ENCODE measurements around the gene PTPRG. TPM values are rescaled to one million over a fixed set of nuclear protein-coding genes. Genes with fewer than 3 reads are reported as not detected.

PTPRG gene
- polyA plus RNA-seq, 1 donor (not counting 4 experiments of a cell fraction or from before 2014, with no cell fraction given) = 12.1 TPM

- Histone ChIP-seq H3K9ac (ENCODE audit: control insufficient read depth, extremely low read depth, insufficient read depth, low read length) (peak overlapping the region; percentile 88), H3K27me3 (ENCODE audit: control insufficient read depth, extremely low read depth, insufficient read depth, low read length) (no peaks in the 10 kb centered on the region), H4K20me1 (ENCODE audit: control insufficient read depth, extremely low read depth, insufficient read depth, low read length) (peaks cover 3% of the 10 kb centered on the region), H3K36me3 (ENCODE audit: control insufficient read depth in 2 of 2, extremely low read depth in 1 of 2, insufficient read depth in 2 of 2, low read length in 2 of 2) (no peaks in the 10 kb centered on the region), H2AFZ (ENCODE audit: control insufficient read depth, low read length) (no peak overlapping the region), H3K4me3 (ENCODE audit: control insufficient read depth in 2 of 3, extremely low read depth in 1 of 3, insufficient read depth in 2 of 3, low read depth in 1 of 3, low read length in 3 of 3) (peak overlapping the region; percentile 12 to 91 (median 70)), H3K4me1 (ENCODE audit: control insufficient read depth, extremely low read depth, insufficient read depth, low read length) (peaks cover 11% of the 10 kb centered on the region), H3K9me3 (ENCODE audit: control insufficient read depth, low read depth, low read length) (no peaks in the 10 kb centered on the region), H3K27ac (ENCODE audit: control insufficient read depth, insufficient read depth, low read length) (no peak overlapping the region), H3K4me2 (ENCODE audit: control insufficient read depth, extremely low read depth, insufficient read depth, low read depth, low read length) (peak overlapping the region; percentile 73), H3K9me1 (ENCODE audit: control insufficient read depth, extremely low read depth, insufficient read depth, low read length) (no peaks in the 10 kb centered on the region), H3K79me2 (ENCODE audit: control insufficient read depth, insufficient read depth, low read length) (peaks cover 58% of the 10 kb centered on the region)
- dilution Hi-C loops (cut with MboI; ENCODE audit: extremely low pct_ligation_motif_present, low sequenced_read_pairs) = no loop called here
- TF ChIP-seq EZH2 (IDR thresholded peaks at IDR 0.05; ENCODE audit: low read length) = no peak
- TF ChIP-seq CTCF (optimal IDR thresholded peaks at IDR 0.05 in 1 of 3, IDR thresholded peaks at IDR 0.05 in 1 of 3, conservative IDR thresholded peaks at IDR 0.05 in 1 of 3; ENCODE audit: extremely low read depth in 1 of 3, insufficient read depth in 2 of 3, low read length in 3 of 3) = peak in 2 of 3 experiments; percentile 68 to 85
- FAIRE-seq (no peak), DNase-seq (ENCODE audit: low read depth, low spot score) (no peak)
These were observed 3.2 kb downstream of the PTPRG start for GRCh38 chr3:61564395-61565059.

GRCh38 chr3:61565569-61565968, 4.2 kb downstream of the PTPRG start:
- Histone ChIP-seq H2AFZ (ENCODE audit: control insufficient read depth, low read length) (no peak overlapping the region), H3K27me3 (ENCODE audit: control insufficient read depth, extremely low read depth, insufficient read depth, low read length) (no peaks in the 10 kb centered on the region), H4K20me1 (ENCODE audit: control insufficient read depth, extremely low read depth, insufficient read depth, low read length) (peaks cover 3% of the 10 kb centered on the region), H3K9me1 (ENCODE audit: control insufficient read depth, extremely low read depth, insufficient read depth, low read length) (no peaks in the 10 kb centered on the region), H3K27ac (ENCODE audit: control insufficient read depth, insufficient read depth, low read length) (no peak overlapping the region), H3K9ac (ENCODE audit: control insufficient read depth, extremely low read depth, insufficient read depth, low read length) (no peak overlapping the region), H3K79me2 (ENCODE audit: control insufficient read depth, insufficient read depth, low read length) (peaks cover 62% of the 10 kb centered on the region), H3K9me3 (ENCODE audit: control insufficient read depth, low read depth, low read length) (no peaks in the 10 kb centered on the region), H3K36me3 (ENCODE audit: control insufficient read depth in 2 of 2, extremely low read depth in 1 of 2, insufficient read depth in 2 of 2, low read length in 2 of 2) (peaks cover 0 to 2% of the 10 kb centered on the region in 2 experiments), H3K4me2 (ENCODE audit: control insufficient read depth, extremely low read depth, insufficient read depth, low read depth, low read length) (no peak overlapping the region), H3K4me3 (ENCODE audit: control insufficient read depth in 2 of 3, extremely low read depth in 1 of 3, insufficient read depth in 2 of 3, low read depth in 1 of 3, low read length in 3 of 3) (no peak overlapping the region), H3K4me1 (ENCODE audit: control insufficient read depth, extremely low read depth, insufficient read depth, low read length) (peaks cover 11% of the 10 kb centered on the region)
- dilution Hi-C loops (cut with MboI; ENCODE audit: extremely low pct_ligation_motif_present, low sequenced_read_pairs) = no loop called here
- TF ChIP-seq CTCF (optimal IDR thresholded peaks at IDR 0.05 in 1 of 3, IDR thresholded peaks at IDR 0.05 in 1 of 3, conservative IDR thresholded peaks at IDR 0.05 in 1 of 3; ENCODE audit: extremely low read depth in 1 of 3, insufficient read depth in 2 of 3, low read length in 3 of 3) = no peak
- TF ChIP-seq EZH2 (IDR thresholded peaks at IDR 0.05; ENCODE audit: low read length) = no peak
- FAIRE-seq (no peak), DNase-seq (ENCODE audit: low read depth, low spot score) (no peak)

Data from keratinocyte (primary cell).